Panc1 (cell line): ENCODE data around the gene NHS. TPM values are rescaled to one million over a fixed set of nuclear protein-coding genes. Genes with fewer than 3 reads are reported as not detected.

ENCODE experiments used
- ATAC-seq: fragments of 200-7000 bp; cut with Tn5 transposase; 2 replicates; pipeline ENCODE4 v1.9.1; 2020; ENCODE audit warnings: mild to moderate bottlenecking, moderate library complexity
- BruUV-seq: library from RNA; stranded (reverse); fragments of 400-500 nt; replicated peaks from 2 replicates; lab custom pipeline; 2021; lab: Mats Ljungman, UMichigan
- CTCF ChIA-PET: fragments of 300-600 bp; sonication (Branson Sonifier 250); formaldehyde crosslinking; loops from one replicate; lab custom pipeline; 2022; ENCODE audit warnings: antibody characterized with exemption; lab: Charles Lee
- POLR2A ChIA-PET: fragments of 300-600 bp; sonication (Branson Sonifier 250); formaldehyde crosslinking; loops from one replicate; lab custom pipeline; 2022; ENCODE audit warnings: antibody characterized with exemption; lab: Charles Lee
- DNase-seq: peaks from one replicate; pipeline ENCODE4 v3.0.0-alpha.2; 2010; ENCODE audit warnings: low read depth, low spot score
- H3K27ac ChIP-seq: 2 replicates; pipeline ENCODE4 v1.5.1; 2011; ENCODE audit warnings: mild to moderate bottlenecking, low read length, inconsistent platforms
- H3K27me3 ChIP-seq: fragments of 200-500 bp; sonication (Bioruptor generic); 2 replicates; pipeline ENCODE4 v1.6.0; 2014; ENCODE audit warnings: low read length, inconsistent platforms; ENCODE audit not compliant: control insufficient read depth, insufficient read depth
- H3K36me3 ChIP-seq: fragments of 200-500 bp; sonication (Bioruptor generic); 2 replicates; pipeline ENCODE4 v1.5.1; 2014; ENCODE audit warnings: inconsistent platforms, mild to moderate bottlenecking, low read length, moderate library complexity; ENCODE audit not compliant: control insufficient read depth, insufficient read depth
- H3K4me1 ChIP-seq: 2 replicates; pipeline ENCODE4 v1.5.1; 2011; ENCODE audit warnings: inconsistent platforms, mild to moderate bottlenecking, low read length, moderate library complexity; ENCODE audit not compliant: control insufficient read depth, insufficient read depth
- H3K4me3 ChIP-seq, 2 experiments: 2 replicates each; pipeline ENCODE4 v1.5.1; 2011 to 2012; ENCODE audit warnings: low read depth in 2 of 2, low read length in 2 of 2, mild to moderate bottlenecking in 2 of 2, inconsistent platforms in 1 of 2, moderate library complexity in 1 of 2
- H3K9me3 ChIP-seq: fragments of 200-500 bp; sonication (Bioruptor generic); 2 replicates; pipeline ENCODE4 v1.5.1; 2014; ENCODE audit warnings: low read depth, mild to moderate bottlenecking, inconsistent platforms, low read length, moderate library complexity; ENCODE audit not compliant: control insufficient read depth, insufficient read depth
- POLR2AphosphoS5 ChIP-seq: IDR thresholded peaks from 2 replicates; pipeline ENCODE4 v1.6.1; 2012; ENCODE audit warnings: mild to moderate bottlenecking, low read depth, low read length, moderate library complexity
- REST ChIP-seq, 2 experiments: IDR thresholded peaks; 2 replicates each; pipeline ENCODE4 v1.6.1; 2011 to 2012; ENCODE audit warnings: low read depth in 2 of 2, control low read depth in 1 of 2, low read length in 1 of 2, mild to moderate bottlenecking in 1 of 2, moderate library complexity in 1 of 2; ENCODE audit not compliant: insufficient read depth in 1 of 2
- SIN3A ChIP-seq: IDR thresholded peaks from 2 replicates; pipeline ENCODE4 v1.6.1; 2012; ENCODE audit warnings: low read depth, mild to moderate bottlenecking, low read length, moderate library complexity, borderline replicate concordance; ENCODE audit not compliant: insufficient read depth
- TCF7L2 ChIP-seq: IDR thresholded peaks from 2 replicates; pipeline ENCODE4 v1.6.1; 2011; ENCODE audit warnings: mild to moderate bottlenecking, low read depth, low read length, inconsistent platforms
- in situ Hi-C: cut with HindIII; loops from 2 replicates; pipeline ENCODE4 v1.10.0; 2016; ENCODE audit warnings: low sequenced_read_pairs, low pct_unique_long_range_greater_than_20kb
- intact Hi-C: fragments of 100-400 bp; cut with micrococcal nuclease; formaldehyde crosslinking; loops from one replicate; pipeline ENCODE4 v1.10.0; 2022; ENCODE audit not compliant: unreplicated experiment
- total RNA-seq: library from RNA; stranded (reverse); gene quantifications from one replicate; pipeline ENCODE4 v1.2.1, GENCODE V29; 2021; ENCODE audit not compliant: unreplicated experiment
- TF ChIP-seq, protein P1 (sequence below): fragments of 450-650 bp; IDR thresholded peaks from 2 replicates; pipeline ENCODE4 v1.5.1; 2017; ENCODE audit warnings: mild to moderate bottlenecking

Gene NHS
- total RNA-seq, 1 experiment from 2014 or later, result 0.80 TPM

GRCh38 chrX:17440258-17440657, 65.3 kb downstream of the NHS start:
- POLR2A ChIA-PET, result no interaction called here
- no peak for ATAC-seq
- H3K4me1 ChIP-seq, result no peaks in the 10 kb centered on the region
- DNase-seq, result no peak
- CTCF ChIA-PET, result no interaction called here
- no TSS peak for BruUV-seq
- H3K9me3 ChIP-seq, result no peaks in the 10 kb centered on the region
- intact Hi-C loops, result no loop called here
- no peaks in the 10 kb centered on the region for H3K27me3 ChIP-seq
- no peak overlapping the region for H3K27ac ChIP-seq
- in situ Hi-C loops, result no loop called here
- H3K36me3 ChIP-seq, result no peaks in the 10 kb centered on the region
- no peak overlapping the region for H3K4me3 ChIP-seq
- TF ChIP-seq POLR2AphosphoS5 (no peak), REST (IDR thresholded peaks at IDR 0.05; ENCODE audit: insufficient read depth in 1 of 2, low read depth in 2 of 2, low read length in 1 of 2) (no peak), SIN3A (no peak), TCF7L2 (no peak)
- TF ChIP-seq, protein P1, sequence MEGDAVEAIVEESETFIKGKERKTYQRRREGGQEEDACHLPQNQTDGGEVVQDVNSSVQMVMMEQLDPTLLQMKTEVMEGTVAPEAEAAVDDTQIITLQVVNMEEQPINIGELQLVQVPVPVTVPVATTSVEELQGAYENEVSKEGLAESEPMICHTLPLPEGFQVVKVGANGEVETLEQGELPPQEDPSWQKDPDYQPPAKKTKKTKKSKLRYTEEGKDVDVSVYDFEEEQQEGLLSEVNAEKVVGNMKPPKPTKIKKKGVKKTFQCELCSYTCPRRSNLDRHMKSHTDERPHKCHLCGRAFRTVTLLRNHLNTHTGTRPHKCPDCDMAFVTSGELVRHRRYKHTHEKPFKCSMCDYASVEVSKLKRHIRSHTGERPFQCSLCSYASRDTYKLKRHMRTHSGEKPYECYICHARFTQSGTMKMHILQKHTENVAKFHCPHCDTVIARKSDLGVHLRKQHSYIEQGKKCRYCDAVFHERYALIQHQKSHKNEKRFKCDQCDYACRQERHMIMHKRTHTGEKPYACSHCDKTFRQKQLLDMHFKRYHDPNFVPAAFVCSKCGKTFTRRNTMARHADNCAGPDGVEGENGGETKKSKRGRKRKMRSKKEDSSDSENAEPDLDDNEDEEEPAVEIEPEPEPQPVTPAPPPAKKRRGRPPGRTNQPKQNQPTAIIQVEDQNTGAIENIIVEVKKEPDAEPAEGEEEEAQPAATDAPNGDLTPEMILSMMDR, result no peak

DNA sequence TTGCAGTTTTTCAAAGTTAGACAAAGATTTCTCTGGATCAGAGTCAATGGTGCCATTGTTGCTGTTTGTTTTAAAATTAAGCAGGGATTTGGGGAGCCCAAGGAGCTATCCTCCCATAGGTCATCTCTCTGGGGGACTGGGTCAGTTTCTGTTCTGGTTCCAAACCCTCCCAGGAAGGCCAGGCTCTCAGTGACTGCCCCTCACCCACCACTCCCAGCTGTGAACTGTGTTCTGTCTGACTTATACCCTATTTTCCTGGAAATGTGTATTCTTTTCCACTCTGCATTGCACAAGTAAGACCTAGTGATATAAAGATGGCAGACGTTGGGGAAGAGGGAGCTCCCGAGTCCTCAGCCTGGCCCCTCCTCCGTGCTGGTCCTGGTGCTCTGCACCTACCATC, 65.8 kb downstream of the NHS start:
- TF ChIP-seq POLR2AphosphoS5 (no peak), TCF7L2 (no peak), SIN3A (no peak), REST (IDR thresholded peaks at IDR 0.05; ENCODE audit: insufficient read depth in 1 of 2, low read depth in 2 of 2, low read length in 1 of 2) (no peak)
- TF ChIP-seq, protein P1, result no peak
- ATAC-seq (no peak), DNase-seq (no peak)
- ChIA-PET POLR2A (no interaction called here), CTCF (no interaction called here)
- in situ Hi-C loops (no loop called here), intact Hi-C loops (no loop called here)
- Histone ChIP-seq H3K4me1 (no peaks in the 10 kb centered on the region), H3K27me3 (no peaks in the 10 kb centered on the region), H3K36me3 (no peaks in the 10 kb centered on the region), H3K9me3 (no peaks in the 10 kb centered on the region), H3K4me3 (no peak overlapping the region), H3K27ac (no peak overlapping the region)
- no TSS peak for BruUV-seq
